ENCODE data around the gene C1orf50.
A peak's percentile ranks its signal among the peaks of the same experiment; 100 is the strongest.

The C1orf50 gene

DNA sequence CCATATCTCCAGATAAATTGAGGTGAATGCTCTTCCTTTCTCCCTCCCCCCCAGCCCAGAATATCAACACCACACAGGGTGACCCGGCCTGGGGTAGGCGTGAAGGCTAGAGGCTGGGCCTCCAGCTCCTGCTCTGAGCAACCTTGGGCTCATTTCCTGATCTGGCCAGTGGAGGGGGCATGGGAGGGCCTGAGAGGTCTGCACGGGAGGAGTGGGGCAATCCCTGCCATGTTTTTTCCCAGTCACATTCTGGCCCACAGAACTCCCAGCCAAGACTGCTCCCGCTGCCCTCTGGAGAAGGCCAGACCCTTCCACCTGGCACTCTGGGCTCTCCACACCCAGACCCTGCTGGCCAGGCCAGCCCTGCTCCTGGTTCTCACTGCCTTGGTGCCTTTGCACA is 30.9 kb upstream of the C1orf50 start:
- H3K4me1 Mint-ChIP-seq (ENCODE audit: low read depth), result peaks cover 6% of the 10 kb centered on the region
- H3K27ac Mint-ChIP-seq, result no peak overlapping the region
- no peak overlapping the region for H3K4me3 Mint-ChIP-seq
- no peaks in the 10 kb centered on the region for H3K36me3 Mint-ChIP-seq (ENCODE audit: low read depth)
- no peaks in the 10 kb centered on the region for H3K27me3 Mint-ChIP-seq
- DNase-seq, result no peak
- H3K9me3 Mint-ChIP-seq, result no peaks in the 10 kb centered on the region

DNA sequence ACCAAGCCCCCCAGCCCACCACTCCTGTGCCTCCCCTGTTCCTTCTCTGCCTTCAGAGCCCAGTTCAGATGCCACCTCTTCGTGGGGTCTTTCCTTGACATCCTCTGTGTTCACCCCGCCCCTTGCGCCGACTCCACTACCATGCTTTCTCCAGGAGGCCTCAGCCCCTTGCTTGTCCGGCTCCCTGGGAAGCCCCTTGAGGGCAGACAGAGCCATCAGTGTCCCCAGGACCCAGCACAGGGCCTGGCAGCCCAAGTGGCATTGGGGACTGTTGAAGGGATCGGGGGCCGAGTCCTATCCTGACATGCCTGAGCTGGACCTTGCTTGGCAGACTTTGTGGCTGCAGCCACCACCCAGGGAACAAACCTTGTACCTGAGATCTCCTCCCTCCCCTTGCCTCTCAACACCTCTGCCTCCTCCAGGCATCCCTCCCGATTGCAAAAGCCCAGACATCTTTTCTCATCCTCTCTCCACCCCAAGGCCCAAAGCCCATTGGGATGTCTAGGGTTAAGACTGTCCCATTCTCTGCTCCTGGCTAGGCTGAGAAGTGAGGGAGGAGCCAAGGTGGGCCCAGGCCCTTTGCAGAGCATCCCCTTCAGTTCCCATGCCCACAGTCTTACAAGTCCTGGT is 30.4 kb upstream of the C1orf50 start:
- Mint-ChIP-seq H3K9me3 (no peaks in the 10 kb centered on the region), H3K36me3 (ENCODE audit: low read depth) (no peaks in the 10 kb centered on the region), H3K27ac (no peak overlapping the region), H3K4me3 (no peak overlapping the region), H3K27me3 (no peaks in the 10 kb centered on the region), H3K4me1 (ENCODE audit: low read depth) (peaks cover 6% of the 10 kb centered on the region)
- DNase-seq, result no peak

DNA sequence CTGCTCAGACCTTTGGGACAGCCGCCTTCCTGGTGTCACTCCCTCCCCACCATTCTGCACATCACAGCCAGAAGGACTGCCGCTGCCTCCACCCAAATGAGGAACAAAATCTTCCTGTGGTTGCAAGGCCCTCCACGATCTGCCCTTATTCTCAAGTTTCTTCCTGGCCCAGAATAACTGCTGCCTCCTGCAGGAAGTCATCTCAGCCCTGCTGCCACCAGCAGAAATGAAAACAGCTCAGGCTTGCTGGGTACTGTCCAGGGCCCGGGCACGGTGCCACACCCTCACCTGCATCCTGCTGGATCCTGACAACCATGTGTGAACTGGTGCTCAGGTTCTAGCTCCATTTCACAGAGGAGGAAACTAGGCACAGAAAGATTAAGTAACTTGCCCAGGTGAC is 29.8 kb upstream of the C1orf50 start:
- no peaks in the 10 kb centered on the region for H3K36me3 Mint-ChIP-seq (ENCODE audit: low read depth)

GRCh38 chr1:42737986-42738677 is 28.9 kb upstream of the C1orf50 start:
- Mint-ChIP-seq H3K9me3 (no peaks in the 10 kb centered on the region), H3K36me3 (ENCODE audit: low read depth) (no peaks in the 10 kb centered on the region), H3K27me3 (no peaks in the 10 kb centered on the region), H3K27ac (no peak overlapping the region), H3K4me1 (ENCODE audit: low read depth) (peaks cover 6% of the 10 kb centered on the region), H3K4me3 (no peak overlapping the region)
- no peak for DNase-seq

More for the DNA sequence above, 29.8 kb upstream of the C1orf50 start:
- Mint-ChIP-seq H3K27ac (no peak overlapping the region), H3K9me3 (no peaks in the 10 kb centered on the region), H3K27me3 (no peaks in the 10 kb centered on the region), H3K4me1 (ENCODE audit: low read depth) (peaks cover 6% of the 10 kb centered on the region), H3K4me3 (no peak overlapping the region)
- DNase-seq, result no peak

DNA sequence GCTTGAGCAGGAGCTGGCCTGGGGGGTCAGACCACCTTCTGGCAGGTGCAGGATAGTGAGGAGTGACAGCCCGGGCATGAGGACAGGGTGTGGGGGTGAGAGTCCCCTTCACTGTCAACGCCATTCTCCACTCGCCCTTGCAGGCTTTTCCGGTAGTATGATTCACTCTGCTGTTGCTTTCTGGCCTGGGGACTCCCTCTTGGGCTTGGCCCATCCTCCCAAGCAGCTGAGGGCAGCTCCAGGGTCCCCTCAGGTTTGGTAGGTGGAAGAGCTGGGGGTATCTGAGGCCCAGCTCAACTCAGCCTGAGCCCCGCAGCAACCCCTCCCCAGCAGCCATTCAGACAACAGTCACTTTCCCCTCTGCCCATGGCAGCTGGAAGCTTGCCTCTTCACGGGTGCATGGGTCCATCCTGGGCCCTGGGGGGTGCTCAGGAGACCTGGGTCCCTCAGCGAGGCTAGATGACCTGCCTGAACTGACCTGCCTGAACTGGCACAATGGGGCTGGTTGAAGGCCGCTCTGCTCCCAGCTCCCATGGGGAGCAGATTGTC is 28.3 kb upstream of the C1orf50 start:
- DNase-seq, result no peak
- H3K4me1 Mint-ChIP-seq (ENCODE audit: low read depth), result peaks cover 6% of the 10 kb centered on the region
- no peaks in the 10 kb centered on the region for H3K27me3 Mint-ChIP-seq
- H3K27ac Mint-ChIP-seq, result no peak overlapping the region
- no peaks in the 10 kb centered on the region for H3K9me3 Mint-ChIP-seq
- no peaks in the 10 kb centered on the region for H3K36me3 Mint-ChIP-seq (ENCODE audit: low read depth)
- no peak overlapping the region for H3K4me3 Mint-ChIP-seq

- H3K27me3 Mint-ChIP-seq, result no peaks in the 10 kb centered on the region
These were observed 27.0 kb upstream of the C1orf50 start, which contains the start of gene CLDN19 for GRCh38 chr1:42739753-42740700. TSS of gene CLDN19 (minus strand) at chr1:42740236. CDS start at chr1:42740063, 173 bp downstream.

DNA sequence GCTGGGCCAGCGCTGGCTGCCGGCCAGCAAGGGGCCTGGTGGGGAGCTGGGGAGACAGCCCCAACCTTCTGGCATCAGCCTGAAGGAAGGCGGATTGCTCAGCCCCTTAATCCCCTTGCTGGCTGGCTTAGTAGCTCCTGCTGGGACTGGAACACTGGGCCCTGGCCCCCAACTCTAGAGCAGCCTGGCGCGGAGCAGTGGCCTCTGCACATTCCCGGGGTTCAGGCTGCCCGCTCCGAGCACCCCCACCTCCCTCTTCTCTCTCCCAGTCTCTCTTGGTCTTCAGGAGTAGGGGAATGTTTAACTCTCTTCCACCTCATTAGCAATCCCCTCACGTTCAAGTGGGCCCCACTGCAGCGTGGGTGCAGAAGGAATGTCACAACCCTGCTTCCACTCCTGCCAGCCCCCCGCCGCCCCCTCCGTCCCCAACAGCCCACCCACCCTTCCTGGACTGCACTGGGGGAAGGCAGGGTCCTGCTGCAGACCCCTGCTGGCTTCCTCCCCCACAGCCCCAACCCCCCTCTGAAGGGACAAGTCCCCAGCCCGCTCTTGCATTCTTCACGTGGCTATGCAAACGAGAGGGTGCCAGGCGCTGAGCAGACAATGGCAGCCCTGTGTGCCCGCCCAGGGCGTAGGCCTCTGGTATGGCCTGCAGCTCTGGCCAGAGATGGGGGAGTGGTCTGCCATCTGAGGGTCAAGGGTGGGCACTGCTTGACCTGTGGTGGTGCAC is 26.0 kb upstream of the C1orf50 start:
- Mint-ChIP-seq H3K27me3 (no peaks in the 10 kb centered on the region), H3K4me3 (no peak overlapping the region), H3K9me3 (no peaks in the 10 kb centered on the region), H3K27ac (no peak overlapping the region), H3K4me1 (ENCODE audit: low read depth) (peaks cover 6% of the 10 kb centered on the region), H3K36me3 (ENCODE audit: low read depth) (peaks cover 5% of the 10 kb centered on the region)
- DNase-seq, result no peak

More at GRCh38 chr1:42739753-42740700, 27.0 kb upstream of the C1orf50 start, which contains the start of gene CLDN19:
- no peaks in the 10 kb centered on the region for H3K36me3 Mint-ChIP-seq (ENCODE audit: low read depth)
- H3K27ac Mint-ChIP-seq, result no peak within 1 kb of the TSS
- no peaks in the 10 kb centered on the region for H3K9me3 Mint-ChIP-seq
- H3K4me1 Mint-ChIP-seq (ENCODE audit: low read depth), result peaks cover 6% of the 10 kb centered on the region
- no peak within 1 kb of the TSS for H3K4me3 Mint-ChIP-seq
- DNase-seq, result no peak

- H3K27ac Mint-ChIP-seq, result no peak overlapping the region
- no peaks in the 10 kb centered on the region for H3K27me3 Mint-ChIP-seq
- peaks cover 6% of the 10 kb centered on the region for H3K4me1 Mint-ChIP-seq (ENCODE audit: low read depth)
- no peak overlapping the region for H3K4me3 Mint-ChIP-seq
- no peak for DNase-seq
- H3K9me3 Mint-ChIP-seq, result no peaks in the 10 kb centered on the region
- H3K36me3 Mint-ChIP-seq (ENCODE audit: low read depth), result peaks cover 12% of the 10 kb centered on the region
These were observed 25.3 kb upstream of the C1orf50 start for GRCh38 chr1:42741706-42742105.

- Mint-ChIP-seq H3K4me3 (no peak overlapping the region), H3K36me3 (ENCODE audit: low read depth) (peaks cover 16% of the 10 kb centered on the region), H3K27ac (no peak overlapping the region), H3K27me3 (no peaks in the 10 kb centered on the region), H3K9me3 (no peaks in the 10 kb centered on the region), H3K4me1 (ENCODE audit: low read depth) (peaks cover 3% of the 10 kb centered on the region)
- DNase-seq, result no peak
These were observed 24.9 kb upstream of the C1orf50 start for GRCh38 chr1:42742141-42742540.

DNA sequence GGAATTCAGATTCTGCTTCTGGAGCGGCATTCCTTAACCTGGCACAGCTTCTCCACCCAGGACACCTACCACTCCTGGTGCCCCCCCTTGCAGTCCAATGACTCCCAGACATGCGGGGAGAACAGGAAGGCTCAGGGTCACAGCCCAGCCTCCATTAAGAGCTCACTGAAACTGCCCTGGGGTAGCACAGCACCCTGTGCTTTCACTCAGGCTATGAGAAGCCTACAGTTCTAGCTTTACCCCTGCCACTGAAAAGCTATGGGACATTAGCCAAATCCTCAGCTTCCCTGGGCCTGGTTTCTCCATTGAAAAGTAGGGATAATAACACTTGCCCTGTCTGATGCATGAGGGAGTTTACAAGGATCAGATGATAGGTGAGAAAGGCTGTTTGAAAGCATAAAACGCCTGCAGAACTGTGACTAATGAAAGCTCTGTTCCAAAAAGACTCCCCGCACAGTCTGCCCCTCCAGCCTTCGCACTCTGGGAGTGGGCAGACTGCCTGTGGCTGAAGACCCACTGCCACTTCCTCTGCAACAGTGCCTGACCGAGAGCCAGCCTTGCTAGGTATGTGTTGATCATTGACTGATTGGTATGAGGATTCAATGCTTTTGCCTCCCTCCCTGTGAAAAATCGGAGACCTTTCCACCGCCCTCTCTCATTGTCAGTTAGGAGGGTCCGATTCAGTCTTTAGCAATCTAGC is 24.3 kb upstream of the C1orf50 start:
- Mint-ChIP-seq H3K27me3 (no peaks in the 10 kb centered on the region), H3K4me3 (no peak overlapping the region), H3K27ac (no peak overlapping the region), H3K4me1 (ENCODE audit: low read depth) (no peaks in the 10 kb centered on the region), H3K36me3 (ENCODE audit: low read depth) (peaks cover 22% of the 10 kb centered on the region), H3K9me3 (no peaks in the 10 kb centered on the region)
- DNase-seq, result peak; percentile 2

- no peaks in the 10 kb centered on the region for H3K27me3 Mint-ChIP-seq
- no peaks in the 10 kb centered on the region for H3K9me3 Mint-ChIP-seq
- peaks cover 30% of the 10 kb centered on the region for H3K36me3 Mint-ChIP-seq (ENCODE audit: low read depth)
- no peak overlapping the region for H3K4me3 Mint-ChIP-seq
- H3K27ac Mint-ChIP-seq, result no peak overlapping the region
- peak; percentile 12 for DNase-seq
- no peaks in the 10 kb centered on the region for H3K4me1 Mint-ChIP-seq (ENCODE audit: low read depth)
These were observed 23.5 kb upstream of the C1orf50 start for GRCh38 chr1:42743317-42744147.

DNA sequence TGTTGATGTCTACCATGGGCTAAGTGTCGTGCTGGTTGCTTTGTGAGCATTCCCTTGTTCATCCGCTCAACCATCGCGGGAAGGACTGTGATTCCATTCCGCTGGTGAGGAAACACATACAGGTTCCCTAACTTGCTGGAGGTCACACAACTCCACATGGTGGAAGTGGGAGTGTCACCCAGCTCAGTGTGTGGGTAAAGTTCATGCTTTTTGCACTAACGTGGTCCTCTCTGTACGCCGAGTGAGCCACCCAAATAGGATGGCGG is 23.0 kb upstream of the C1orf50 start:
- peak; percentile 9 for DNase-seq
- H3K9me3 Mint-ChIP-seq, result no peaks in the 10 kb centered on the region
- no peak overlapping the region for H3K27ac Mint-ChIP-seq
- no peaks in the 10 kb centered on the region for H3K27me3 Mint-ChIP-seq
- H3K36me3 Mint-ChIP-seq (ENCODE audit: low read depth), result peaks cover 36% of the 10 kb centered on the region
- no peak overlapping the region for H3K4me3 Mint-ChIP-seq
- no peaks in the 10 kb centered on the region for H3K4me1 Mint-ChIP-seq (ENCODE audit: low read depth)

DNA sequence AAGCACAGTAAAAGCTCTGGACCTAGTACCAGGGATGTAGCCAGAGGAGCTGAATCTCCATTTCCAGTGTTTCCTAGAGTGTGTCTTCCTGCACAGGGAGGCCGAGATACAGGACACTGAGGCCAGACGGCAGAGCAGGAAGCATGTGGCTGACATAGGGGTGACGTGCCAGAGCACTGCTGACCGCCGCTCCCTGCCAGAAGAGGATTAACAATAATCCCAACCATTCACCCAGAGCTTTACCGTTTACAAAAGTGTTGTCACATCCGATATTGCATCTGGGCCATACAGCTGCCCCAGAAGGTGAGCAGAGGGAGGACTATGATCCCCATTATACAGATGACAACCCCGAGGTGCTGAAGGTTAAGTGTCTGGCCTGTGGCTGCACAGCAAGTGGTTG is 21.2 kb upstream of the C1orf50 start:
- Mint-ChIP-seq H3K27me3 (no peaks in the 10 kb centered on the region), H3K9me3 (no peaks in the 10 kb centered on the region), H3K27ac (no peak overlapping the region), H3K36me3 (ENCODE audit: low read depth) (peaks cover 49% of the 10 kb centered on the region), H3K4me3 (no peak overlapping the region), H3K4me1 (ENCODE audit: low read depth) (no peaks in the 10 kb centered on the region)
- peak; percentile 9 for DNase-seq

Data from activated T-cell treated with anti-CD3 and anti-CD28 coated beads, Interleukin-2, amount 50 U/mL, for 24 hours (primary cell).